ENCODE measurements around the gene EIF2AK3.

Gene EIF2AK3

GRCh38 chr2:88658326-88658725 is 31.1 kb upstream of the EIF2AK3 start:
- Histone ChIP-seq H3K4me1 (ENCODE audit: insufficient read depth, low read length) (no peaks in the 10 kb centered on the region), H3K4me2 (ENCODE audit: insufficient read depth, low read length) (no peak overlapping the region), H3K4me3 (ENCODE audit: low read depth in 1 of 2, low read length in 2 of 2) (no peak overlapping the region), H3K27me3 (ENCODE audit: insufficient read depth, low read length, poor library complexity) (no peaks in the 10 kb centered on the region), H3K79me2 (ENCODE audit: insufficient read depth, low read length) (no peaks in the 10 kb centered on the region), H3K9ac (ENCODE audit: low read depth, low read length) (no peak overlapping the region), H3K36me3 (ENCODE audit: insufficient read depth, low read length) (no peaks in the 10 kb centered on the region), H2AFZ (ENCODE audit: low read depth, low read length) (no peak overlapping the region), H4K20me1 (ENCODE audit: insufficient read depth, low read length) (no peaks in the 10 kb centered on the region), H3K27ac (ENCODE audit: low read length) (no peak overlapping the region), H3K9me3 (ENCODE audit: insufficient read depth, low read length, severe bottlenecking) (no peaks in the 10 kb centered on the region)
- DNase-seq: no peak
- ATAC-seq (ENCODE audit: insufficient read depth, low read depth): no peak
- no peak for TF ChIP-seq EZH2 (IDR thresholded peaks at IDR 0.05; ENCODE audit: borderline replicate concordance, low read depth, low read length, severe bottlenecking)
- TF ChIP-seq CTCF (IDR thresholded peaks at IDR 0.05; ENCODE audit: borderline replicate concordance, extremely low read depth, low read length, poor library complexity, severe bottlenecking): no peak

GRCh38 chr2:88657131-88657530 is 29.9 kb upstream of the EIF2AK3 start:
- no peak for ATAC-seq (ENCODE audit: insufficient read depth, low read depth)

GRCh38 chr2:88656690-88657089 is 29.4 kb upstream of the EIF2AK3 start:
- Histone ChIP-seq H4K20me1 (ENCODE audit: insufficient read depth, low read length) (no peaks in the 10 kb centered on the region), H3K27ac (ENCODE audit: low read length) (no peak overlapping the region), H3K27me3 (ENCODE audit: insufficient read depth, low read length, poor library complexity) (no peaks in the 10 kb centered on the region), H3K36me3 (ENCODE audit: insufficient read depth, low read length) (no peaks in the 10 kb centered on the region), H3K4me3 (ENCODE audit: low read depth in 1 of 2, low read length in 2 of 2) (no peak overlapping the region), H3K79me2 (ENCODE audit: insufficient read depth, low read length) (no peaks in the 10 kb centered on the region), H3K9ac (ENCODE audit: low read depth, low read length) (no peak overlapping the region), H2AFZ (ENCODE audit: low read depth, low read length) (no peak overlapping the region), H3K9me3 (ENCODE audit: insufficient read depth, low read length, severe bottlenecking) (no peaks in the 10 kb centered on the region), H3K4me2 (ENCODE audit: insufficient read depth, low read length) (no peak overlapping the region), H3K4me1 (ENCODE audit: insufficient read depth, low read length) (no peaks in the 10 kb centered on the region)
- no peak for TF ChIP-seq EZH2 (IDR thresholded peaks at IDR 0.05; ENCODE audit: borderline replicate concordance, low read depth, low read length, severe bottlenecking)
- no peak for TF ChIP-seq CTCF (IDR thresholded peaks at IDR 0.05; ENCODE audit: borderline replicate concordance, extremely low read depth, low read length, poor library complexity, severe bottlenecking)
- DNase-seq (no peak), ATAC-seq (ENCODE audit: insufficient read depth, low read depth) (no peak)

More at GRCh38 chr2:88657131-88657530, 29.9 kb upstream of the EIF2AK3 start:
- DNase-seq: no peak
- no peak overlapping the region for H3K9ac ChIP-seq (ENCODE audit: low read depth, low read length)
- H3K27me3 ChIP-seq (ENCODE audit: insufficient read depth, low read length, poor library complexity): no peaks in the 10 kb centered on the region
- H4K20me1 ChIP-seq (ENCODE audit: insufficient read depth, low read length): no peaks in the 10 kb centered on the region
- no peak overlapping the region for H3K4me3 ChIP-seq (ENCODE audit: low read depth in 1 of 2, low read length in 2 of 2)
- no peaks in the 10 kb centered on the region for H3K79me2 ChIP-seq (ENCODE audit: insufficient read depth, low read length)
- H3K4me1 ChIP-seq (ENCODE audit: insufficient read depth, low read length): no peaks in the 10 kb centered on the region
- no peak overlapping the region for H3K27ac ChIP-seq (ENCODE audit: low read length)
- TF ChIP-seq CTCF (IDR thresholded peaks at IDR 0.05; ENCODE audit: borderline replicate concordance, extremely low read depth, low read length, poor library complexity, severe bottlenecking) (no peak), EZH2 (IDR thresholded peaks at IDR 0.05; ENCODE audit: borderline replicate concordance, low read depth, low read length, severe bottlenecking) (no peak)
- no peak overlapping the region for H3K4me2 ChIP-seq (ENCODE audit: insufficient read depth, low read length)
- no peaks in the 10 kb centered on the region for H3K36me3 ChIP-seq (ENCODE audit: insufficient read depth, low read length)
- H3K9me3 ChIP-seq (ENCODE audit: insufficient read depth, low read length, severe bottlenecking): no peaks in the 10 kb centered on the region
- H2AFZ ChIP-seq (ENCODE audit: low read depth, low read length): no peak overlapping the region

GRCh38 chr2:88654714-88655113 is 27.4 kb upstream of the EIF2AK3 start:
- Histone ChIP-seq H3K27ac (ENCODE audit: low read length) (no peak overlapping the region), H3K36me3 (ENCODE audit: insufficient read depth, low read length) (no peaks in the 10 kb centered on the region), H3K79me2 (ENCODE audit: insufficient read depth, low read length) (no peaks in the 10 kb centered on the region), H3K9ac (ENCODE audit: low read depth, low read length) (no peak overlapping the region), H3K4me2 (ENCODE audit: insufficient read depth, low read length) (no peak overlapping the region), H2AFZ (ENCODE audit: low read depth, low read length) (no peak overlapping the region), H4K20me1 (ENCODE audit: insufficient read depth, low read length) (no peaks in the 10 kb centered on the region), H3K9me3 (ENCODE audit: insufficient read depth, low read length, severe bottlenecking) (no peaks in the 10 kb centered on the region), H3K4me3 (ENCODE audit: low read depth in 1 of 2, low read length in 2 of 2) (no peak overlapping the region), H3K27me3 (ENCODE audit: insufficient read depth, low read length, poor library complexity) (no peaks in the 10 kb centered on the region), H3K4me1 (ENCODE audit: insufficient read depth, low read length) (no peaks in the 10 kb centered on the region)
- no peak for ATAC-seq (ENCODE audit: insufficient read depth, low read depth)
- no peak for DNase-seq
- TF ChIP-seq EZH2 (IDR thresholded peaks at IDR 0.05; ENCODE audit: borderline replicate concordance, low read depth, low read length, severe bottlenecking): no peak
- TF ChIP-seq CTCF (IDR thresholded peaks at IDR 0.05; ENCODE audit: borderline replicate concordance, extremely low read depth, low read length, poor library complexity, severe bottlenecking): no peak
